ENCODE data around the gene FAM163B.

Gene FAM163B

GRCh38 chr9:133645021-133645765 lies 36.0 kb upstream of the FAM163B start:
- 86% methylated on average over 10 of the region's 10 CpGs for WGBS

GRCh38 chr9:133643978-133644760 lies 35.0 kb upstream of the FAM163B start:
- Histone ChIP-seq H3K9me3 (ENCODE audit: insufficient read depth, low read depth, low read length) (no peaks in the 10 kb centered on the region), H3K27me3 (ENCODE audit: insufficient read depth, low read length) (no peaks in the 10 kb centered on the region), H3K4me1 (ENCODE audit: insufficient read depth, low read length) (no peaks in the 10 kb centered on the region), H3K36me3 (ENCODE audit: insufficient read depth, low read length) (no peaks in the 10 kb centered on the region), H3K4me3 (ENCODE audit: low read length) (no peak overlapping the region), H3K27ac (ENCODE audit: low read depth, low read length) (no peak overlapping the region), H3K9ac (ENCODE audit: low read depth, low read length) (no peak overlapping the region)
- WGBS = 89% methylated on average over 23 of the region's 23 CpGs

More at GRCh38 chr9:133645021-133645765, 36.0 kb upstream of the FAM163B start:
- no peaks in the 10 kb centered on the region for H3K36me3 ChIP-seq (ENCODE audit: insufficient read depth, low read length)
- no peak overlapping the region for H3K9ac ChIP-seq (ENCODE audit: low read depth, low read length)
- no peak overlapping the region for H3K27ac ChIP-seq (ENCODE audit: low read depth, low read length)
- H3K9me3 ChIP-seq (ENCODE audit: insufficient read depth, low read depth, low read length) = no peaks in the 10 kb centered on the region
- H3K4me3 ChIP-seq (ENCODE audit: low read length) = no peak overlapping the region
- H3K4me1 ChIP-seq (ENCODE audit: insufficient read depth, low read length) = no peaks in the 10 kb centered on the region
- no peaks in the 10 kb centered on the region; the same call in 1 of the 2 replicates for H3K27me3 ChIP-seq (ENCODE audit: insufficient read depth, low read length)

GRCh38 chr9:133643362-133643755 lies 34.2 kb upstream of the FAM163B start:
- Histone ChIP-seq H3K27ac (ENCODE audit: low read depth, low read length) (no peak overlapping the region), H3K9me3 (ENCODE audit: insufficient read depth, low read depth, low read length) (no peaks in the 10 kb centered on the region), H3K4me3 (ENCODE audit: low read length) (no peak overlapping the region), H3K4me1 (ENCODE audit: insufficient read depth, low read length) (no peaks in the 10 kb centered on the region), H3K27me3 (ENCODE audit: insufficient read depth, low read length) (no peaks in the 10 kb centered on the region), H3K9ac (ENCODE audit: low read depth, low read length) (no peak overlapping the region), H3K36me3 (ENCODE audit: insufficient read depth, low read length) (no peaks in the 10 kb centered on the region)
- WGBS = 95% methylated on average over 20 of the region's 20 CpGs

- Histone ChIP-seq H3K4me3 (ENCODE audit: low read length) (no peak overlapping the region), H3K36me3 (ENCODE audit: insufficient read depth, low read length) (no peaks in the 10 kb centered on the region), H3K4me1 (ENCODE audit: insufficient read depth, low read length) (peaks cover 3% of the 10 kb centered on the region), H3K27ac (ENCODE audit: low read depth, low read length) (no peak overlapping the region), H3K9me3 (ENCODE audit: insufficient read depth, low read depth, low read length) (no peaks in the 10 kb centered on the region), H3K27me3 (ENCODE audit: insufficient read depth, low read length) (no peaks in the 10 kb centered on the region), H3K9ac (ENCODE audit: low read depth, low read length) (no peak overlapping the region)
- 89% methylated on average over 16 of the region's 16 CpGs for WGBS
These were observed 33.6 kb upstream of the FAM163B start for GRCh38 chr9:133642708-133643361.

- peaks cover 10% of the 10 kb centered on the region for H3K4me1 ChIP-seq (ENCODE audit: insufficient read depth, low read length)
- 92% methylated on average over 25 of the region's 25 CpGs for WGBS
- H3K4me3 ChIP-seq (ENCODE audit: low read length) = no peak overlapping the region
- H3K27ac ChIP-seq (ENCODE audit: low read depth, low read length) = no peak overlapping the region
- H3K9ac ChIP-seq (ENCODE audit: low read depth, low read length) = no peak overlapping the region
- no peaks in the 10 kb centered on the region for H3K27me3 ChIP-seq (ENCODE audit: insufficient read depth, low read length)
- H3K36me3 ChIP-seq (ENCODE audit: insufficient read depth, low read length) = no peaks in the 10 kb centered on the region
- no peaks in the 10 kb centered on the region for H3K9me3 ChIP-seq (ENCODE audit: insufficient read depth, low read depth, low read length)
These were observed 32.8 kb upstream of the FAM163B start for GRCh38 chr9:133641861-133642595.

- no peak overlapping the region for H3K27ac ChIP-seq (ENCODE audit: low read depth, low read length)
- no peaks in the 10 kb centered on the region for H3K36me3 ChIP-seq (ENCODE audit: insufficient read depth, low read length)
- no peaks in the 10 kb centered on the region for H3K27me3 ChIP-seq (ENCODE audit: insufficient read depth, low read length)
- no peak overlapping the region for H3K9ac ChIP-seq (ENCODE audit: low read depth, low read length)
- no peaks in the 10 kb centered on the region for H3K9me3 ChIP-seq (ENCODE audit: insufficient read depth, low read depth, low read length)
- peaks cover 10% of the 10 kb centered on the region for H3K4me1 ChIP-seq (ENCODE audit: insufficient read depth, low read length)
- 92% methylated on average over 7 of the region's 7 CpGs for WGBS
- H3K4me3 ChIP-seq (ENCODE audit: low read length) = no peak overlapping the region
These were observed 32.1 kb upstream of the FAM163B start for GRCh38 chr9:133641396-133641655.

GRCh38 chr9:133640580-133641395 lies 31.6 kb upstream of the FAM163B start:
- Histone ChIP-seq H3K27ac (ENCODE audit: low read depth, low read length) (no peak overlapping the region), H3K9ac (ENCODE audit: low read depth, low read length) (no peak overlapping the region), H3K4me1 (ENCODE audit: insufficient read depth, low read length) (peaks cover 10% of the 10 kb centered on the region), H3K4me3 (ENCODE audit: low read length) (no peak overlapping the region), H3K36me3 (ENCODE audit: insufficient read depth, low read length) (no peaks in the 10 kb centered on the region), H3K9me3 (ENCODE audit: insufficient read depth, low read depth, low read length) (no peaks in the 10 kb centered on the region), H3K27me3 (ENCODE audit: insufficient read depth, low read length) (no peaks in the 10 kb centered on the region)
- 91% methylated on average over 13 of the region's 13 CpGs for WGBS

GRCh38 chr9:133640160-133640559 lies 31.0 kb upstream of the FAM163B start:
- Histone ChIP-seq H3K4me3 (ENCODE audit: low read length) (no peak overlapping the region), H3K9ac (ENCODE audit: low read depth, low read length) (no peak overlapping the region), H3K36me3 (ENCODE audit: insufficient read depth, low read length) (no peaks in the 10 kb centered on the region), H3K27me3 (ENCODE audit: insufficient read depth, low read length) (no peaks in the 10 kb centered on the region), H3K9me3 (ENCODE audit: insufficient read depth, low read depth, low read length) (no peaks in the 10 kb centered on the region), H3K4me1 (ENCODE audit: insufficient read depth, low read length) (peaks cover 10% of the 10 kb centered on the region), H3K27ac (ENCODE audit: low read depth, low read length) (no peak overlapping the region)
- 93% methylated on average over 7 of the region's 7 CpGs for WGBS

- Histone ChIP-seq H3K27ac (ENCODE audit: low read depth, low read length) (no peak overlapping the region), H3K9ac (ENCODE audit: low read depth, low read length) (no peak overlapping the region), H3K27me3 (ENCODE audit: insufficient read depth, low read length) (no peaks in the 10 kb centered on the region), H3K36me3 (ENCODE audit: insufficient read depth, low read length) (no peaks in the 10 kb centered on the region), H3K4me1 (ENCODE audit: insufficient read depth, low read length) (peaks cover 10% of the 10 kb centered on the region), H3K9me3 (ENCODE audit: insufficient read depth, low read depth, low read length) (no peaks in the 10 kb centered on the region), H3K4me3 (ENCODE audit: low read length) (no peak overlapping the region)
- WGBS = 79% methylated on average over 8 of the region's 8 CpGs
These were observed 30.4 kb upstream of the FAM163B start for GRCh38 chr9:133639613-133640012.

- no peak overlapping the region for H3K9ac ChIP-seq (ENCODE audit: low read depth, low read length)
- no peak overlapping the region for H3K4me3 ChIP-seq (ENCODE audit: low read length)
- no peak overlapping the region for H3K27ac ChIP-seq (ENCODE audit: low read depth, low read length)
- no peaks in the 10 kb centered on the region for H3K36me3 ChIP-seq (ENCODE audit: insufficient read depth, low read length)
- no peaks in the 10 kb centered on the region for H3K9me3 ChIP-seq (ENCODE audit: insufficient read depth, low read depth, low read length)
- peaks cover 13% of the 10 kb centered on the region for H3K4me1 ChIP-seq (ENCODE audit: insufficient read depth, low read length)
- 77% methylated on average over 8 of the region's 8 CpGs for WGBS
- H3K27me3 ChIP-seq (ENCODE audit: insufficient read depth, low read length) = no peaks in the 10 kb centered on the region
These were observed 29.5 kb upstream of the FAM163B start for GRCh38 chr9:133638711-133639110.
